SK-N-SH (cell line): ENCODE measurements around the gene PXMP2. TPM values are rescaled to one million over a fixed set of nuclear protein-coding genes. Genes with fewer than 3 reads are reported as not detected.

ENCODE experiments used
- CTCF ChIA-PET: fragments of 300-600, 350-600 bp; formaldehyde crosslinking; extraction: SDS; loops from one replicate; lab custom pipeline; 2021; lab: Yijun Ruan, JAX
- POLR2A ChIA-PET: fragments of 350-600 bp; sonication (Branson Sonifier 250); formaldehyde crosslinking; extraction: SDS; loops from one replicate; lab custom pipeline; 2020; ENCODE audit warnings: antibody characterized with exemption, inconsistent platforms; lab: Yijun Ruan, JAX
- DNase-seq: peaks from one replicate; pipeline ENCODE4 v3.0.0; 2012
- H2AFZ ChIP-seq: fragments of 200-600 bp; sonication (generic); 2 replicates; pipeline ENCODE4 v1.8.1; 2016; ENCODE audit warnings: antibody characterized with exemption, mild to moderate bottlenecking, low read depth
- H3F3A ChIP-seq: fragments of 200-600 bp; sonication (generic); replicated peaks from 2 replicates; pipeline ENCODE3; 2016; ENCODE audit warnings: antibody characterized with exemption, mild to moderate bottlenecking; ENCODE audit not compliant: insufficient read depth
- H3K27ac ChIP-seq, 2 experiments: fragments of 200-500 bp in 1 of 2; fragments of 200-600 bp in 1 of 2; sonication (Bioruptor generic) in 1 of 2; sonication (generic), shearing (Covaris generic) in 1 of 2; 2 replicates each; pipeline versions ENCODE4 v1.5.1 to v1.6.1; 2014 to 2016; ENCODE audit warnings: low read depth in 2 of 2, inconsistent platforms in 1 of 2, low read length in 1 of 2, mild to moderate bottlenecking in 1 of 2, mixed read lengths in 1 of 2
- H3K27me3 ChIP-seq: fragments of 200-600 bp; sonication (generic), shearing (Covaris generic); 2 replicates; pipeline ENCODE4 v1.6.1; 2016; ENCODE audit warnings: mixed run types; ENCODE audit not compliant: insufficient read depth
- H3K36me3 ChIP-seq, 2 experiments: fragments of 200-500 bp in 1 of 2; fragments of 200-600 bp in 1 of 2; sonication (Bioruptor generic) in 1 of 2; sonication (generic) in 1 of 2; replicated peaks in 1 of 2; 2 replicates each; pipeline versions ENCODE3 to v1.5.1; 2014 to 2016; ENCODE audit warnings: low read length in 1 of 2, mild to moderate bottlenecking in 1 of 2; ENCODE audit not compliant: insufficient read depth in 2 of 2, control insufficient read depth in 1 of 2
- H3K4me1 ChIP-seq, 2 experiments: fragments of 200-500 bp in 1 of 2; fragments of 200-600 bp in 1 of 2; sonication (Bioruptor generic) in 1 of 2; sonication (generic), shearing (Covaris generic) in 1 of 2; 2 replicates each; pipeline versions ENCODE4 v1.5.1 to v1.6.1; 2014 to 2016; ENCODE audit warnings: low read depth in 1 of 2, low read length in 1 of 2, mixed run types in 1 of 2; ENCODE audit not compliant: insufficient read depth in 2 of 2, control insufficient read depth in 1 of 2
- H3K4me2 ChIP-seq: fragments of 200-600 bp; sonication (generic), shearing (Covaris generic); 2 replicates; pipeline ENCODE4 v1.6.1; 2017; ENCODE audit warnings: mixed run types
- H3K4me3 ChIP-seq, 2 experiments: fragments of 200-500 bp in 1 of 2; fragments of 200-600 bp in 1 of 2; sonication (Bioruptor generic) in 1 of 2; sonication (generic), shearing (Covaris generic) in 1 of 2; 2 replicates each; pipeline versions ENCODE4 v1.5.1 to v1.8.1; 2014 to 2016; ENCODE audit warnings: low read depth in 2 of 2, inconsistent platforms in 1 of 2, low read length in 1 of 2, mild to moderate bottlenecking in 1 of 2, mixed read lengths in 1 of 2, moderate library complexity in 1 of 2
- H3K79me2 ChIP-seq: fragments of 200-600 bp; sonication (generic); 2 replicates; pipeline ENCODE4 v1.8.1; 2017; ENCODE audit warnings: mild to moderate bottlenecking; ENCODE audit not compliant: insufficient read depth
- H3K9ac ChIP-seq: fragments of 200-600 bp; sonication (generic); 2 replicates; pipeline ENCODE4 v1.6.1; 2017; ENCODE audit warnings: mixed run types
- H3K9me2 ChIP-seq: fragments of 200-600 bp; sonication (generic); 2 replicates; pipeline ENCODE4 v1.6.1; 2017; ENCODE audit warnings: mixed run types
- H3K9me3 ChIP-seq: fragments of 200-600 bp; sonication (generic); 2 replicates; pipeline ENCODE4 v1.6.1; 2017; ENCODE audit warnings: mixed run types, mild to moderate bottlenecking, moderate library complexity
- H4K20me1 ChIP-seq: fragments of 200-600 bp; sonication (generic); 2 replicates; pipeline ENCODE4 v1.6.1; 2017; ENCODE audit warnings: mild to moderate bottlenecking, mixed run types; ENCODE audit not compliant: insufficient read depth
- CHD2 ChIP-seq: fragments of 150-350 bp; IDR thresholded peaks from 2 replicates; pipeline ENCODE4 v1.6.1; 2018; ENCODE audit warnings: low read length; ENCODE audit not compliant: partially characterized antibody
- ELF1 ChIP-seq: IDR thresholded peaks from 2 replicates; pipeline ENCODE4 v1.4.0; 2012
- FOSL2 ChIP-seq: IDR thresholded peaks from 2 replicates; pipeline ENCODE4 v1.4.0; 2012; ENCODE audit warnings: low read depth, mild to moderate bottlenecking, moderate library complexity, borderline replicate concordance
- FOXJ3 ChIP-seq: sonication (generic); formaldehyde crosslinking; IDR thresholded peaks from 2 replicates; pipeline ENCODE4 v1.5.1; 2020; ENCODE audit warnings: mild to moderate bottlenecking, missing genetic modification reagents
- GATA2 ChIP-seq: sonication (generic); formaldehyde crosslinking; IDR thresholded peaks from 2 replicates; pipeline ENCODE4 v1.5.0; 2020; ENCODE audit warnings: mild to moderate bottlenecking, missing genetic modification reagents
- JUND ChIP-seq: IDR thresholded peaks from 2 replicates; pipeline ENCODE4 v1.4.0; 2012
- MAX ChIP-seq: IDR thresholded peaks from 2 replicates; pipeline ENCODE4 v1.4.0; 2012; ENCODE audit warnings: low read depth
- MEF2A ChIP-seq: IDR thresholded peaks from 2 replicates; pipeline ENCODE4 v1.4.0; 2012; ENCODE audit warnings: low read depth, borderline replicate concordance
- NFIC ChIP-seq: IDR thresholded peaks from 2 replicates; pipeline ENCODE4 v1.4.0; 2012; ENCODE audit warnings: borderline replicate concordance
- PBX3 ChIP-seq: IDR thresholded peaks from 2 replicates; pipeline ENCODE4; 2012
- POLR2AphosphoS5 ChIP-seq: IDR thresholded peaks from 2 replicates; pipeline ENCODE4 v1.6.1; 2012; ENCODE audit warnings: low read depth, low read length
- REST ChIP-seq: IDR thresholded peaks from 2 replicates; pipeline ENCODE4 v1.6.1; 2012; ENCODE audit warnings: mild to moderate bottlenecking, low read depth, low read length, moderate library complexity
- RFX5 ChIP-seq: IDR thresholded peaks from 2 replicates; pipeline ENCODE4 v1.6.1; 2012; ENCODE audit warnings: mild to moderate bottlenecking, improper control_type of control experiment, low read length
- SIN3A ChIP-seq: IDR thresholded peaks from 2 replicates; pipeline ENCODE4 v1.6.1; 2012; ENCODE audit warnings: low read depth, mild to moderate bottlenecking, low read length, moderate library complexity, borderline replicate concordance
- SMC3 ChIP-seq: IDR thresholded peaks from 2 replicates; pipeline ENCODE4 v1.6.1; 2012; ENCODE audit warnings: low read depth, low read length, improper control_type of control experiment
- TCF12 ChIP-seq: IDR thresholded peaks from 2 replicates; pipeline ENCODE4 v1.4.0; 2012
- ZBTB33 ChIP-seq: IDR thresholded peaks from 2 replicates; pipeline ENCODE4 v1.4.0; 2012; ENCODE audit warnings: low read depth, borderline replicate concordance
- WGBS: methylation state at CpG from one replicate; pipeline ENCODE4 v1.1.6; 2017; ENCODE audit warnings: low lambda C conversion rate; 5-methylcytosine and 5-hydroxymethylcytosine counted together
- polyA plus RNA-seq, 3 experiments: library from polyadenylated mRNA; depleted of rRNA; stranded (reverse); fragments of >200 nt; gene quantifications; 2 replicates each; pipeline ENCODE4 v1.2.3, GENCODE V29; 2012
- TF ChIP-seq, protein P1 (sequence below): IDR thresholded peaks from 2 replicates; pipeline ENCODE4 v1.4.0; 2012; ENCODE audit warnings: low read depth, borderline replicate concordance

Gene PXMP2
- polyA plus RNA-seq, 1 of the 3 experiments (the other 2 are of a cell fraction): 35.8 TPM

DNA sequence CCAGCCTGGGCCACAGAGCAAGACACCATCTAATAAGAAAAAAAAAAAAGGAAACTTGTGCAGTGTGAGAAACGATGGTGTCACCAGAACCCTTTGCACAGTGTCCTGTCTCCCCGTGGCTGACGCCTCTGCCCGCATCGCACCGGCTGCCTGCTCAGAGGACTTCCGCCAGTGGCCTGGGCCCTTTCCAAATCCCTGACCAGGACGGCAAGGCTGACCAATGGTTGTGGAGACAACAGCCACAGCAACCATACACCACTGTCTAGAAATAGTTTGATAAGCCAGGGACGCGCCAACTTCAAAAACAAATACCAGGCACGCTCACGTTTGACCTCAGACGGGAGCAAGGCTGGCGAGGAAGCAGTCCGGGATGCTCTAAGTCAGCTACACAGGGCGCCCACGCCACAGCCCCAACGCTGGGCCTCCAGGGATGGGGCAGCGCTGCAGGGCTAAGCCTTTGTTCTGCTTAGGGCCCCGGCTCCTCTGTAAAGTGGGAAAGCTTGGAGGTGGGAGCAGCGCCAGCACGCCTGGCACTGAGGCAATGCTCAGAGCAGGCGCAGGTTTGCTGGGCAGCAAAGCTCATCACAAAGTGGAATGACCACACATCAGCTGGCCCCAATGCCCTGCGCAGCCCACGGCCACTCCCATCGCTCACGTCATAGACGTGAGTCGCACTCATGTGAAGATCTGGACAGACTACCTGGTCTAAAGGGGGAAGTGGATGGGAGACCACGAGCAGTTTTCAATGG is 35.8 kb downstream of the PXMP2 start:
- no peak for DNase-seq
- H3K9me3 ChIP-seq: no peaks in the 10 kb centered on the region
- H3K36me3 ChIP-seq: peaks cover 53 to 72% of the 10 kb centered on the region in 2 experiments
- peaks cover 30% of the 10 kb centered on the region; the same call in 1 of the 2 replicates for H3K79me2 ChIP-seq
- H3K27ac ChIP-seq: peak overlapping the region in 1 of 2 experiments; percentile 35; a peak in 2 of 4 replicates
- H3F3A ChIP-seq: peaks cover 25% of the 10 kb centered on the region
- CTCF ChIA-PET: no interaction called here
- H3K4me2 ChIP-seq: no peak overlapping the region
- no peaks in the 10 kb centered on the region for H3K27me3 ChIP-seq
- TF ChIP-seq GATA2 (CRISPR knock-in tag): no peak
- TF ChIP-seq REST: no peak
- no peak for TF ChIP-seq MAX
- no peak for TF ChIP-seq ZBTB33
- TF ChIP-seq JUND: no peak
- TF ChIP-seq, protein P1, sequence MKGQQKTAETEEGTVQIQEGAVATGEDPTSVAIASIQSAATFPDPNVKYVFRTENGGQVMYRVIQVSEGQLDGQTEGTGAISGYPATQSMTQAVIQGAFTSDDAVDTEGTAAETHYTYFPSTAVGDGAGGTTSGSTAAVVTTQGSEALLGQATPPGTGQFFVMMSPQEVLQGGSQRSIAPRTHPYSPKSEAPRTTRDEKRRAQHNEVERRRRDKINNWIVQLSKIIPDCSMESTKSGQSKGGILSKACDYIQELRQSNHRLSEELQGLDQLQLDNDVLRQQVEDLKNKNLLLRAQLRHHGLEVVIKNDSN: no peak
- TF ChIP-seq FOXJ3 (CRISPR knock-in tag): no peak
- no peak for TF ChIP-seq SIN3A
- TF ChIP-seq FOSL2: no peak
- TF ChIP-seq CHD2: no peak
- TF ChIP-seq NFIC: no peak
- TF ChIP-seq POLR2AphosphoS5: no peak
- no peak for TF ChIP-seq RFX5
- no peak for TF ChIP-seq TCF12
- TF ChIP-seq MEF2A: no peak
- no peak for TF ChIP-seq PBX3
- TF ChIP-seq ELF1: no peak
- TF ChIP-seq SMC3: no peak
- no peaks in the 10 kb centered on the region for H3K4me1 ChIP-seq
- H3K4me3 ChIP-seq: no peak overlapping the region
- H3K9ac ChIP-seq: no peak overlapping the region
- POLR2A ChIA-PET: no interaction called here
- WGBS: 92% methylated on average over 28 of the region's 30 CpGs
- no peaks in the 10 kb centered on the region for H3K9me2 ChIP-seq
- H2AFZ ChIP-seq: no peak overlapping the region
- H4K20me1 ChIP-seq: peaks cover 28% of the 10 kb centered on the region
